Liver (tissue), 9 donors: ENCODE measurements around the gene TBC1D1. TPM values are rescaled to one million over a fixed set of nuclear protein-coding genes. Genes with fewer than 3 reads are reported as not detected.

ENCODE experiments used
- DNase-seq: peaks from one replicate; pipeline ENCODE4 v3.0.0-alpha.2; 2017; ENCODE audit warnings: low spot score
- H3K27ac ChIP-seq, 2 donors: one replicate each; pipeline ENCODE4 v1.7.0; 2013; ENCODE audit warnings: inconsistent platforms in 2 of 2, low read length in 2 of 2, control low read depth in 1 of 2, low read depth in 1 of 2, mild to moderate bottlenecking in 1 of 2
- H3K27me3 ChIP-seq, 4 donors: one replicate each; pipeline versions ENCODE4 v1.6.1 to v1.7.0; 2013; ENCODE audit warnings: low read length in 3 of 4, inconsistent platforms in 1 of 4, mild to moderate bottlenecking in 1 of 4, moderate library complexity in 1 of 4; ENCODE audit not compliant: control insufficient read depth in 4 of 4, insufficient read depth in 4 of 4
- H3K36me3 ChIP-seq, 4 donors: one replicate each; pipeline versions ENCODE4 v1.6.1 to v1.7.0; 2013; ENCODE audit warnings: low read length in 3 of 4, mild to moderate bottlenecking in 3 of 4, low read depth in 1 of 4, moderate library complexity in 1 of 4; ENCODE audit not compliant: control insufficient read depth in 4 of 4, insufficient read depth in 3 of 4
- H3K4me1 ChIP-seq, 4 donors: one replicate each; pipeline versions ENCODE4 v1.6.1 to v1.7.0; 2013; ENCODE audit warnings: low read length in 3 of 4, mild to moderate bottlenecking in 3 of 4, moderate library complexity in 1 of 4; ENCODE audit not compliant: control insufficient read depth in 4 of 4, insufficient read depth in 4 of 4
- H3K4me3 ChIP-seq, 3 donors: one replicate each; pipeline versions ENCODE4 v1.6.1 to v1.7.0; 2013; ENCODE audit warnings: low read length in 3 of 3, control low read depth in 1 of 3, low read depth in 1 of 3, mild to moderate bottlenecking in 1 of 3
- H3K9ac ChIP-seq, 2 donors: one replicate each; pipeline ENCODE4 v1.7.0; 2013; ENCODE audit warnings: low read length in 2 of 2, mild to moderate bottlenecking in 2 of 2, moderate library complexity in 2 of 2, control low read depth in 1 of 2, low read depth in 1 of 2
- H3K9me3 ChIP-seq, 4 donors: one replicate each; pipeline versions ENCODE4 v1.6.1 to v1.7.0; 2013; ENCODE audit warnings: low read length in 3 of 4; ENCODE audit not compliant: control insufficient read depth in 4 of 4
- EGR1 ChIP-seq, 2 donors: IDR thresholded peaks; 2 replicates each; pipeline ENCODE4 v1.6.1; 2016 to 2018; ENCODE audit warnings: antibody characterized with exemption in 2 of 2, low read depth in 2 of 2
- FOXA1 ChIP-seq: IDR thresholded peaks from 2 replicates; pipeline ENCODE4 v1.6.1; 2016; ENCODE audit warnings: antibody characterized with exemption
- FOXA2 ChIP-seq: IDR thresholded peaks from 2 replicates; pipeline ENCODE4 v1.6.1; 2016; ENCODE audit warnings: antibody characterized with exemption
- GABPA ChIP-seq, 2 donors: IDR thresholded peaks in 1 of 2; conservative IDR thresholded peaks in 1 of 2; 2 replicates each; pipeline ENCODE4 v1.6.1; 2016; ENCODE audit warnings: antibody characterized with exemption in 2 of 2, mild to moderate bottlenecking in 1 of 2, moderate library complexity in 1 of 2
- HNF4A ChIP-seq, 2 donors: conservative IDR thresholded peaks; 2 replicates each; pipeline ENCODE4 v1.6.1; 2016; ENCODE audit warnings: antibody characterized with exemption in 2 of 2, mild to moderate bottlenecking in 2 of 2
- HNF4G ChIP-seq: IDR thresholded peaks from 2 replicates; pipeline ENCODE4 v1.6.1; 2016; ENCODE audit warnings: antibody characterized with exemption
- JUND ChIP-seq, 2 donors: IDR thresholded peaks; 2 replicates each; pipeline ENCODE4 v1.6.1; 2016; ENCODE audit warnings: antibody characterized with exemption in 2 of 2
- NR2F2 ChIP-seq: IDR thresholded peaks from 2 replicates; pipeline ENCODE4 v1.6.1; 2016; ENCODE audit warnings: antibody characterized with exemption
- RAD21 ChIP-seq, 2 donors: IDR thresholded peaks; 2 replicates each; pipeline ENCODE4 v1.6.1; 2016; ENCODE audit warnings: antibody characterized with exemption in 2 of 2, mild to moderate bottlenecking in 2 of 2
- RXRA ChIP-seq, 2 donors: IDR thresholded peaks; 2 replicates each; pipeline ENCODE4 v1.6.1; 2017 to 2018; ENCODE audit warnings: antibody characterized with exemption in 2 of 2, mild to moderate bottlenecking in 1 of 2
- SP1 ChIP-seq: IDR thresholded peaks from 2 replicates; pipeline ENCODE4 v1.6.1; 2018; ENCODE audit warnings: antibody characterized with exemption, mild to moderate bottlenecking
- TAF1 ChIP-seq: conservative IDR thresholded peaks from 2 replicates; pipeline ENCODE4 v1.6.1; 2016; ENCODE audit warnings: antibody characterized with exemption, mild to moderate bottlenecking
- YY1 ChIP-seq: IDR thresholded peaks from 2 replicates; pipeline ENCODE4 v1.6.1; 2016; ENCODE audit warnings: antibody characterized with exemption, mild to moderate bottlenecking
- WGBS: extraction: QIAGEN DNeasy Blood & Tissue Kit; methylation state at CpG from one replicate; pipeline ENCODE4 v1.1.7; 2013; 5-methylcytosine and 5-hydroxymethylcytosine counted together
- polyA plus RNA-seq, 2 donors: library from polyadenylated mRNA; stranded (reverse) in 1 of 2; unstranded in 1 of 2; fragments of 200-250 nt in 1 of 2; fragments of >200 nt in 1 of 2; fragmentation: Nextera tagmentation in 1 of 2; extraction: Ambion mirVana in 1 of 2; gene quantifications; one replicate each; pipeline versions ENCODE4 v1.2.1 to v1.2.3, GENCODE V29; 2013 to 2015
- total RNA-seq, 2 donors: library from RNA; depleted of rRNA; stranded (reverse); fragments of >200 nt; gene quantifications; one replicate each; pipeline ENCODE4 v1.2.3, GENCODE V29; 2014
- TF ChIP-seq, protein P1 (sequence below): fragments of 150-350 bp; IDR thresholded peaks from 2 replicates; pipeline ENCODE4 v1.5.1; 2017; ENCODE audit warnings: improper control_type of control experiment, low read depth, low read length; ENCODE audit not compliant: missing input control
- TF ChIP-seq, protein P2 (sequence below): IDR thresholded peaks from 2 replicates; pipeline ENCODE4 v1.6.1; 2016; ENCODE audit warnings: antibody characterized with exemption, mild to moderate bottlenecking
- TF ChIP-seq, protein P3 (sequence below): IDR thresholded peaks from 2 replicates; pipeline ENCODE4 v1.6.1; 2016; ENCODE audit warnings: antibody characterized with exemption
- TF ChIP-seq, protein P4 (sequence below): IDR thresholded peaks from 2 replicates; pipeline ENCODE4 v1.6.1; 2016; ENCODE audit warnings: antibody characterized with exemption
- TF ChIP-seq, protein P5 (sequence below): IDR thresholded peaks from 2 replicates; pipeline ENCODE4 v1.6.1; 2016; ENCODE audit warnings: antibody characterized with exemption
- donor health status: healthy.
- donor health status: healthy.
- donor health status: healthy.
- donor health status: healthy.
- donor health status: healthy.

The TBC1D1 gene
- total and polyA plus RNA-seq, 4 donors = 15.6 to 41.4 (median 20.9) TPM

DNA sequence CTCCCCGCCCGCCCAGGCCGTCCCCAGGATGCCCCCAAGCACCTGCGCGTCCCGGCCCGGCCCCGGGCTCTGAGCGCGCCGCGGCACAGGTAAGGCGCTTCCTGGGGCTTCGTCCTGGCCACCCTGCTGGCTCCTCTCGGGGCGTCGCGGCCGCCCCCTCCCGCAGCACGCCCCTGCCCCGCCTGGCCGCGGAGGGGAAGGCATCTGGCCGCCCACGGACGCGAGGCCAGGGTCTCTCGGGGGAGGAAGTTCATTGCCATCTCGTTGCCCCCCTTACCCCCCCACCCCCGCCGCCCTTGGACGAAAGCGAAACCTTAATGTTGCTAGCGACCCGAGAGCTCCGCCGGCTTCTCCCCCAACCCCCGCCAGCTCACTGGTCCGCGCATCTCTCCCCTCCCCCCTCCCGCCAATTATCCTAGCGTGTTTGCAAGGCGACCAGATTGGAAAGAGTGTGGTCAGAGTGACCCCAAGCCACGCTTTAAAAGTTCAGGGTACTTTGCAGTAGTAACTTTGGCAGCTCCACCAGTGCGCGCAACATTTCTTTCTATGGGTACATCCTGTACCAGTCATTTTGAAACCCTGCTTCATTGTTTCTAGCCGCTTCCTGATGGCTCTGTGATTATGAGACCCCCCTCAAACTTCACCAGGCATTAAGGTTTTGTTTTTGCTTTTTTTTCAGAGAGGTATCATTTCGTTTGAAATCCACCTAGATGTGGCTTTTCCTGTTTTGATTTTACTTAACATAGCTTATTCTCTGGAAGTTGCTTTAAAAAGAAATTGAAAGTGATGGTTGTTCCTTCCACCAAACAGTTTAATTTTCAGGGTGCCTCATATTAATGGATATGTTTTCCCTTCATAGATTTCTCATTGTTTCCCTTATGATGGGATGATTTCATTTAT, 626 bp downstream of the TBC1D1 start:
- Histone ChIP-seq H3K9me3 (no peaks in the 10 kb centered on the region), H3K9ac (peak overlapping the region; percentile 50 to 73), H3K27me3 (no peaks in the 10 kb centered on the region), H3K4me1 (peaks cover 0 to 22% (median 10%) of the 10 kb centered on the region in 4 donors), H3K27ac (peak overlapping the region; percentile 80 to 83), H3K36me3 (no peaks in the 10 kb centered on the region), H3K4me3 (peak overlapping the region; percentile 83 to 96 (median 91))
- DNase-seq = no peak
- WGBS = 1% methylated on average over 49 of the region's 49 CpGs
- TF ChIP-seq HNF4G (no peak), RXRA (IDR thresholded peaks at IDR 0.05) (peak in 1 of 2 donors; percentile 55), GABPA (IDR thresholded peaks at IDR 0.05 in 1 of 2, conservative IDR thresholded peaks at IDR 0.05 in 1 of 2) (no peak), FOXA2 (no peak), YY1 (peak; percentile 58), FOXA1 (no peak), HNF4A (conservative IDR thresholded peaks at IDR 0.05) (peak in 1 of 2 donors; percentile 17), RAD21 (IDR thresholded peaks at IDR 0.05) (peak in 1 of 2 donors; percentile 41), EGR1 (IDR thresholded peaks at IDR 0.05; ENCODE audit: low read depth in 2 of 2) (no peak), JUND (IDR thresholded peaks at IDR 0.05) (no peak), SP1 (peak; percentile 57), NR2F2 (peak; percentile 20), TAF1 (peak; percentile 44)
- TF ChIP-seq, protein P1, sequence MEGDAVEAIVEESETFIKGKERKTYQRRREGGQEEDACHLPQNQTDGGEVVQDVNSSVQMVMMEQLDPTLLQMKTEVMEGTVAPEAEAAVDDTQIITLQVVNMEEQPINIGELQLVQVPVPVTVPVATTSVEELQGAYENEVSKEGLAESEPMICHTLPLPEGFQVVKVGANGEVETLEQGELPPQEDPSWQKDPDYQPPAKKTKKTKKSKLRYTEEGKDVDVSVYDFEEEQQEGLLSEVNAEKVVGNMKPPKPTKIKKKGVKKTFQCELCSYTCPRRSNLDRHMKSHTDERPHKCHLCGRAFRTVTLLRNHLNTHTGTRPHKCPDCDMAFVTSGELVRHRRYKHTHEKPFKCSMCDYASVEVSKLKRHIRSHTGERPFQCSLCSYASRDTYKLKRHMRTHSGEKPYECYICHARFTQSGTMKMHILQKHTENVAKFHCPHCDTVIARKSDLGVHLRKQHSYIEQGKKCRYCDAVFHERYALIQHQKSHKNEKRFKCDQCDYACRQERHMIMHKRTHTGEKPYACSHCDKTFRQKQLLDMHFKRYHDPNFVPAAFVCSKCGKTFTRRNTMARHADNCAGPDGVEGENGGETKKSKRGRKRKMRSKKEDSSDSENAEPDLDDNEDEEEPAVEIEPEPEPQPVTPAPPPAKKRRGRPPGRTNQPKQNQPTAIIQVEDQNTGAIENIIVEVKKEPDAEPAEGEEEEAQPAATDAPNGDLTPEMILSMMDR = no peak
- TF ChIP-seq, protein P2, sequence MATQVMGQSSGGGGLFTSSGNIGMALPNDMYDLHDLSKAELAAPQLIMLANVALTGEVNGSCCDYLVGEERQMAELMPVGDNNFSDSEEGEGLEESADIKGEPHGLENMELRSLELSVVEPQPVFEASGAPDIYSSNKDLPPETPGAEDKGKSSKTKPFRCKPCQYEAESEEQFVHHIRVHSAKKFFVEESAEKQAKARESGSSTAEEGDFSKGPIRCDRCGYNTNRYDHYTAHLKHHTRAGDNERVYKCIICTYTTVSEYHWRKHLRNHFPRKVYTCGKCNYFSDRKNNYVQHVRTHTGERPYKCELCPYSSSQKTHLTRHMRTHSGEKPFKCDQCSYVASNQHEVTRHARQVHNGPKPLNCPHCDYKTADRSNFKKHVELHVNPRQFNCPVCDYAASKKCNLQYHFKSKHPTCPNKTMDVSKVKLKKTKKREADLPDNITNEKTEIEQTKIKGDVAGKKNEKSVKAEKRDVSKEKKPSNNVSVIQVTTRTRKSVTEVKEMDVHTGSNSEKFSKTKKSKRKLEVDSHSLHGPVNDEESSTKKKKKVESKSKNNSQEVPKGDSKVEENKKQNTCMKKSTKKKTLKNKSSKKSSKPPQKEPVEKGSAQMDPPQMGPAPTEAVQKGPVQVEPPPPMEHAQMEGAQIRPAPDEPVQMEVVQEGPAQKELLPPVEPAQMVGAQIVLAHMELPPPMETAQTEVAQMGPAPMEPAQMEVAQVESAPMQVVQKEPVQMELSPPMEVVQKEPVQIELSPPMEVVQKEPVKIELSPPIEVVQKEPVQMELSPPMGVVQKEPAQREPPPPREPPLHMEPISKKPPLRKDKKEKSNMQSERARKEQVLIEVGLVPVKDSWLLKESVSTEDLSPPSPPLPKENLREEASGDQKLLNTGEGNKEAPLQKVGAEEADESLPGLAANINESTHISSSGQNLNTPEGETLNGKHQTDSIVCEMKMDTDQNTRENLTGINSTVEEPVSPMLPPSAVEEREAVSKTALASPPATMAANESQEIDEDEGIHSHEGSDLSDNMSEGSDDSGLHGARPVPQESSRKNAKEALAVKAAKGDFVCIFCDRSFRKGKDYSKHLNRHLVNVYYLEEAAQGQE = no peak
- TF ChIP-seq, protein P3, sequence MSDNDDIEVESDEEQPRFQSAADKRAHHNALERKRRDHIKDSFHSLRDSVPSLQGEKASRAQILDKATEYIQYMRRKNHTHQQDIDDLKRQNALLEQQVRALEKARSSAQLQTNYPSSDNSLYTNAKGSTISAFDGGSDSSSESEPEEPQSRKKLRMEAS = no peak
- TF ChIP-seq, protein P4, sequence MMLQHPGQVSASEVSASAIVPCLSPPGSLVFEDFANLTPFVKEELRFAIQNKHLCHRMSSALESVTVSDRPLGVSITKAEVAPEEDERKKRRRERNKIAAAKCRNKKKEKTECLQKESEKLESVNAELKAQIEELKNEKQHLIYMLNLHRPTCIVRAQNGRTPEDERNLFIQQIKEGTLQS = no peak
- TF ChIP-seq, protein P5, sequence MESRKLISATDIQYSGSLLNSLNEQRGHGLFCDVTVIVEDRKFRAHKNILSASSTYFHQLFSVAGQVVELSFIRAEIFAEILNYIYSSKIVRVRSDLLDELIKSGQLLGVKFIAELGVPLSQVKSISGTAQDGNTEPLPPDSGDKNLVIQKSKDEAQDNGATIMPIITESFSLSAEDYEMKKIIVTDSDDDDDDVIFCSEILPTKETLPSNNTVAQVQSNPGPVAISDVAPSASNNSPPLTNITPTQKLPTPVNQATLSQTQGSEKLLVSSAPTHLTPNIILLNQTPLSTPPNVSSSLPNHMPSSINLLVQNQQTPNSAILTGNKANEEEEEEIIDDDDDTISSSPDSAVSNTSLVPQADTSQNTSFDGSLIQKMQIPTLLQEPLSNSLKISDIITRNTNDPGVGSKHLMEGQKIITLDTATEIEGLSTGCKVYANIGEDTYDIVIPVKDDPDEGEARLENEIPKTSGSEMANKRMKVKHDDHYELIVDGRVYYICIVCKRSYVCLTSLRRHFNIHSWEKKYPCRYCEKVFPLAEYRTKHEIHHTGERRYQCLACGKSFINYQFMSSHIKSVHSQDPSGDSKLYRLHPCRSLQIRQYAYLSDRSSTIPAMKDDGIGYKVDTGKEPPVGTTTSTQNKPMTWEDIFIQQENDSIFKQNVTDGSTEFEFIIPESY = no peak
